Spinal cord (tissue), 10 donors: ENCODE measurements around the gene MRPS34. TPM values are rescaled to one million over a fixed set of nuclear protein-coding genes. Genes with fewer than 3 reads are reported as not detected.

Source experiments
- DNase-seq, 6 donors: peaks; one replicate each; pipeline versions ENCODE4 v3.0.0 to v3.0.0-alpha.2; 2013 to 2015; ENCODE audit warnings: low spot score in 6 of 6, low read depth in 4 of 6
- H3K27ac ChIP-seq: one replicate; pipeline ENCODE4 v1.5.1; 2013; ENCODE audit warnings: low read depth, low read length, control low read depth
- H3K27me3 ChIP-seq: one replicate; pipeline ENCODE4 v1.6.1; 2013; ENCODE audit warnings: low read length; ENCODE audit not compliant: control insufficient read depth, insufficient read depth
- H3K36me3 ChIP-seq: one replicate; pipeline ENCODE4 v1.6.1; 2013; ENCODE audit warnings: low read length; ENCODE audit not compliant: control insufficient read depth, insufficient read depth
- H3K4me1 ChIP-seq: one replicate; pipeline ENCODE4 v1.6.1; 2013; ENCODE audit warnings: low read length; ENCODE audit not compliant: control insufficient read depth, insufficient read depth
- H3K4me3 ChIP-seq: one replicate; pipeline ENCODE4 v1.5.1; 2013; ENCODE audit warnings: low read depth, low read length, control low read depth
- H3K9me3 ChIP-seq: one replicate; pipeline ENCODE4 v1.6.1; 2013; ENCODE audit warnings: low read length; ENCODE audit not compliant: control insufficient read depth, insufficient read depth
- WGBS: methylation state at CpG from one replicate; pipeline ENCODE4 v1.1.5; 2013; ENCODE audit warnings: missing lambda C conversion rate; ENCODE audit not compliant: insufficient coverage; 5-methylcytosine and 5-hydroxymethylcytosine counted together
- polyA plus RNA-seq, 2 donors: library from polyadenylated mRNA; unstranded; fragments of 120-200 nt; gene quantifications; one replicate each; pipeline ENCODE4 v1.2.1, GENCODE V29; 2013; ENCODE audit not compliant: insufficient read length in 2 of 2
- total RNA-seq, 2 donors: library from RNA; depleted of rRNA in 1 of 2; stranded (reverse); fragments of 120-200 nt in 1 of 2; fragments of >200 nt in 1 of 2; gene quantifications; one replicate each; pipeline versions ENCODE4 v1.2.3 to v1.2.4, GENCODE V29; 2013 to 2014
- donor health status: healthy.

The MRPS34 gene
- total and polyA plus RNA-seq, 4 donors, result 22.9 to 86.5 (median 78.8) TPM

- WGBS, result under 1% methylated on average over 102 of the region's 102 CpGs
- DNase-seq, result peak; percentile 97 to 100 (median 100)
- H3K27ac ChIP-seq, result peak within 1 kb of the TSS; percentile 40
- H3K36me3 ChIP-seq, result peaks cover 71% of the 10 kb centered on the region
- no peaks in the 10 kb centered on the region for H3K27me3 ChIP-seq
- peaks cover 45% of the 10 kb centered on the region for H3K4me1 ChIP-seq
- no peaks in the 10 kb centered on the region for H3K9me3 ChIP-seq
- H3K4me3 ChIP-seq, result peak within 1 kb of the TSS; percentile 80
These were observed 9.7 kb upstream of the MRPS34 start, which contains the start of the genes NUBP2 and SPSB3 for GRCh38 chr16:1782408-1783264. Gene NUBP2, plus strand, starts transcription at chr16:1782960. Its CDS starts 61 bp downstream, at chr16:1783021. Gene SPSB3, minus strand, starts transcription at chr16:1782571. Its CDS starts 1,088 bp downstream, at chr16:1781483.

DNA sequence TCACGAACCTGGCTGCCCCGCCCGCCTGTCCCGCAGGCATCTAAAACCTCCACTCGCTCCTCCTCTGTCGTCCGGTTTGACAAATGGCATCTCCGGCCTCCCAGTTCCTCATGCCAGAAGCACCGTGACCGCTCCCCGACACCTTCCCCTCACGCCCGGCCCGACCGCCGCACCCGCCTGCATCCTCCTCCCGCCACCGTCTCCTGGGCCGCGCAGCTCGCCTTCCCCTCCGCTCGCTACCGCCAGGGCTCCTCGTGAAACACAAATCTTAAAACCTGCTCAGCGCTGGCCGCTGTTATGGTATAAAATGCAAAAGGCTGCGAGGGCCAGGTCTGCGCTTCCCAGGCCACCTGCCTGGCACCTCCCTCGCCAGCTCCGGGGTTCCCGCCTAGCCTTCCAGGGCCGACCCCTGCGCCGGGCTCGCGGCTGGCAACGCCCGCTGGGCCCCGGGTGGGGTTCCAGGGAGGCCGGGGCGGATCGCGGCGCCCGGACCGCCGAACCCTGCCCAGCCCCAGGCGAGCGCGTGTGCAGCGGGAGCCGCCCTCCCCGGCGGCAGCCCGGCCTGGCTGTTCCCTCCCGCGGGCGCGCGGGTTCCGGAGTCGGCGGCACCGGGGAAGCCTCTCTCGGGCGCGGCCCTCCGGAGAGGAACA is 8.9 kb upstream of the MRPS34 start:
- Histone ChIP-seq H3K27me3 (no peaks in the 10 kb centered on the region), H3K4me1 (peaks cover 45% of the 10 kb centered on the region), H3K4me3 (peak overlapping the region; percentile 80), H3K27ac (peak overlapping the region; percentile 40), H3K9me3 (no peaks in the 10 kb centered on the region), H3K36me3 (peaks cover 71% of the 10 kb centered on the region)
- under 1% methylated on average over 70 of the region's 70 CpGs for WGBS
- DNase-seq, result peak in 1 of 6 donors; percentile 12

DNA sequence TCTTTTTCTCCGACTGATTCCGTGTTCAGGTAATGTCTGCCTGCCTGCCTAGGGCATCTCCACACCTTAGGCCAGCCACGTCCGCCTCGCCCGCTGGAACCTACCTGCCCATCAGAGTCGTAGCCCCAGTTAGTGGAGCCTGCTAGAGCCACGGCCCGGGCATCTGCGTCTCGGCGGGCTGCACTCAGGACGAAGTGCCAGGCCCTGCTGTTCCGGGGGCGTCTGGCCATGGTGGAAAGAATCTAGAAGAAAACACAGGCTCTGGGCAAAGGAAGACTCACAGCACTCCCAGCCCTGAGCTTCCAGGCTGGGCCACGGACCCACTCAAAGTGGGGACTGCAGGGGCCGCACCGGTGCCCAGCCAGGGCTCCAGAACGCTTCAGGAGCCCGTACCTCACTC is 8.3 kb upstream of the MRPS34 start:
- H3K27ac ChIP-seq, result no peak overlapping the region
- no peaks in the 10 kb centered on the region for H3K9me3 ChIP-seq
- no peak for DNase-seq
- WGBS, result 71% methylated on average over 20 of the region's 20 CpGs
- H3K4me1 ChIP-seq, result peaks cover 45% of the 10 kb centered on the region
- peaks cover 71% of the 10 kb centered on the region for H3K36me3 ChIP-seq
- peak overlapping the region; percentile 80 for H3K4me3 ChIP-seq
- H3K27me3 ChIP-seq, result no peaks in the 10 kb centered on the region

GRCh38 chr16:1780677-1781072 is 7.7 kb upstream of the MRPS34 start:
- 88% methylated on average over 2 of the region's 6 CpGs for WGBS
- Histone ChIP-seq H3K4me1 (peaks cover 45% of the 10 kb centered on the region), H3K36me3 (peaks cover 71% of the 10 kb centered on the region), H3K4me3 (no peak overlapping the region), H3K27me3 (no peaks in the 10 kb centered on the region), H3K27ac (no peak overlapping the region), H3K9me3 (no peaks in the 10 kb centered on the region)
- DNase-seq, result no peak

GRCh38 chr16:1779741-1780676 is 7.1 kb upstream of the MRPS34 start:
- 87% methylated on average over 26 of the region's 27 CpGs for WGBS
- DNase-seq, result no peak
- Histone ChIP-seq H3K36me3 (peaks cover 71% of the 10 kb centered on the region), H3K27me3 (no peaks in the 10 kb centered on the region), H3K4me1 (peaks cover 45% of the 10 kb centered on the region), H3K27ac (no peak overlapping the region), H3K9me3 (no peaks in the 10 kb centered on the region), H3K4me3 (no peak overlapping the region)

DNA sequence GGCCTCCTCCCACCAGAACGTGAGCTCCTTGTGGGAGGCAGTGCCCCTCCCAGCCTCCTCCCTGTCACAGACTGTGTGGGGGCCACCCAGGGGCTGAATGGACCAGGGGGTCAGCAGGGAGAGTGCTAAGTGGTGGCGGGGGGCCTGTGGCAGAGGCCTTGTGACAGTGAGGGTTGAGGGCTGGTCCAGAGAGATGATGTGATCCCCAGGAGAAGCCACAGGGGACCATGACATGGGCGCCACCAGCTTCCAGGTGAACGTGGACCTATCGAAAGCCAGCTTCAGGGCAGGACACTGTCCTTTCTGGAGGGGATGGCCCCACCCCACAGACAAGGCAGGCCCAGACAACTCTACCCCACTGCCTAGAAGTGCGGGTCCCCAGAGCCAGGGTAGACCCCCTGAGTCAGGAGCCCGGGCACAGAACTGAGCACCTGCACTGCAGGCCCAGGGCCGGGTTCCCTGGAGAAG is 6.3 kb upstream of the MRPS34 start:
- Histone ChIP-seq H3K27me3 (no peaks in the 10 kb centered on the region), H3K36me3 (peaks cover 74% of the 10 kb centered on the region), H3K27ac (no peak overlapping the region), H3K4me3 (no peak overlapping the region), H3K4me1 (peaks cover 48% of the 10 kb centered on the region), H3K9me3 (no peaks in the 10 kb centered on the region)
- WGBS, result 82% methylated on average over 8 of the region's 8 CpGs
- no peak for DNase-seq

DNA sequence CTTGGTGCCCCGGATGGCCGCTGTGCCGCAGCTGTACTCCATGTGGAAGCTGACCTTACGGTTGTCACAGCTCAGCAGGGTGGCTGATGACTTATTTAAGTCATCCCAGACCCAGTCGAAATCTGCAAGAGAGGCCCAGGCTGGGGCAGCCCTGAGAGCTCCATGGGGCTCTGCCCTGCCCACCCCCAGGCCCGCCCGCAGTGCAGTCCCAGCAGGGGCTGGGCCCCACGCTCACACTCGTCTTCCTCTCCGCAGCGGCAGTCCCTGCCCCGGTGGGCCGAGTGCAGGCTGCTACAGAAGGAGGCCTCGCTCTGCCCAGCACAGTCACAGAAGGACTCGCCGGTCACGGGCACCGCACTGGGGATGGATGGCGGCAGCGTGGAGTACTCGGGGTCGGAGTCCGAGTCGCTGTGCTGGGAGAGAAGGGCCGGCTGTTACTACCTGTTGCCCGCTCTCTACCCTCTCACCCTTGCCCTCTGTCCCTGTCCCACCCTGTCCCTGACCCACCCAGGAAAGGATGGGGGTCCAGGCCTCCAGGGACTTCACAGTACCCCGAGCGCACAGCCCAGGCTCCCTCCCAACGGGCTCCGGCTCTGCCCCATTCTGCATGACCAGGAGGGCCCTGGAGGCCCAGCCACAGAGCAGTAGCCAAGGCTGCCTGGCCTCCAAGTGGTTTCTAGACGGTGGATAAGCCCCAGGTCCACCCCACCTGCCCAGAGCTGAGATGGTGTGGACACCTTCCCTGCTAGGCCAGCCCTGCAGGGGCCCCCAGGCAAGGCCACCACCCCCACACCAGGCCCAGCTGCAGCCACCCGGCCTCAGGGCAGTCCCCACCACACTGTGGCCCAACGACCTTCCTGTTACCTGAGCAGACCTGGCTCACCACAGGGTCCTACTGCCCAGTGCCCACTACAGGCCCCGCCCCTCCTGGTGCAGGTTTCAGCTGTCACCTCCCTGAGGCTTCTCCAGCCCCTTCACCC is 5.6 kb upstream of the MRPS34 start:
- no peaks in the 10 kb centered on the region for H3K9me3 ChIP-seq
- H3K27ac ChIP-seq, result no peak overlapping the region
- peaks cover 77% of the 10 kb centered on the region for H3K36me3 ChIP-seq
- 83% methylated on average over 34 of the region's 34 CpGs for WGBS
- no peak for DNase-seq
- H3K4me1 ChIP-seq, result peaks cover 47% of the 10 kb centered on the region
- H3K4me3 ChIP-seq, result no peak overlapping the region
- no peaks in the 10 kb centered on the region for H3K27me3 ChIP-seq

- Histone ChIP-seq H3K36me3 (peaks cover 77% of the 10 kb centered on the region), H3K27ac (no peak overlapping the region), H3K9me3 (no peaks in the 10 kb centered on the region), H3K27me3 (no peaks in the 10 kb centered on the region), H3K4me1 (peaks cover 44% of the 10 kb centered on the region), H3K4me3 (no peak overlapping the region)
- WGBS, result 78% methylated on average over 27 of the region's 36 CpGs
- DNase-seq, result no peak
These were observed 4.7 kb upstream of the MRPS34 start for GRCh38 chr16:1777375-1778199.
